Mesodermal cell (in vitro differentiated cells): ENCODE data around the gene INSC. TPM values are rescaled to one million over a fixed set of nuclear protein-coding genes. Genes with fewer than 3 reads are reported as not detected.
"Not testable (repeated sequence)": the region's sequence is repeated elsewhere in the genome, so short reads cannot be mapped to it uniquely, and the experiment has no call there.

Experiments used
- H3K27ac ChIP-seq: 2 replicates; pipeline ENCODE4 v1.7.0; 2013; ENCODE audit warnings: mild to moderate bottlenecking, low read depth, low read length, moderate library complexity; ENCODE audit not compliant: severe bottlenecking
- H3K36me3 ChIP-seq: 2 replicates; pipeline ENCODE4 v1.7.1; 2013; ENCODE audit warnings: mild to moderate bottlenecking, low read length, moderate library complexity; ENCODE audit not compliant: control insufficient read depth, insufficient read depth
- H3K4me1 ChIP-seq: one replicate; pipeline ENCODE4 v1.7.1; 2013; ENCODE audit warnings: mild to moderate bottlenecking, low read length; ENCODE audit not compliant: insufficient read depth, control insufficient read depth, poor library complexity, severe bottlenecking
- H3K4me3 ChIP-seq: 2 replicates; pipeline ENCODE4 v1.7.0; 2013; ENCODE audit warnings: low read length, control low read depth, mild to moderate bottlenecking; ENCODE audit not compliant: insufficient read depth, poor library complexity, severe bottlenecking; ENCODE audit errors: extremely low read depth
- H3K9me3 ChIP-seq: 2 replicates; pipeline ENCODE4 v1.7.1; 2013; ENCODE audit warnings: mild to moderate bottlenecking, low read length, moderate library complexity; ENCODE audit not compliant: control insufficient read depth
- WGBS, 2 experiments: methylation state at CpG; one replicate each; pipeline ENCODE4 v1.1.5; 2013; ENCODE audit warnings: missing lambda C conversion rate in 2 of 2; ENCODE audit not compliant: insufficient coverage in 2 of 2; 5-methylcytosine and 5-hydroxymethylcytosine counted together
- polyA plus RNA-seq, 2 experiments: library from polyadenylated mRNA; stranded (reverse); fragments of 50-300 nt; gene quantifications; one replicate each; pipeline ENCODE4 v1.2.3, GENCODE V29; 2013

INSC gene, protein sequence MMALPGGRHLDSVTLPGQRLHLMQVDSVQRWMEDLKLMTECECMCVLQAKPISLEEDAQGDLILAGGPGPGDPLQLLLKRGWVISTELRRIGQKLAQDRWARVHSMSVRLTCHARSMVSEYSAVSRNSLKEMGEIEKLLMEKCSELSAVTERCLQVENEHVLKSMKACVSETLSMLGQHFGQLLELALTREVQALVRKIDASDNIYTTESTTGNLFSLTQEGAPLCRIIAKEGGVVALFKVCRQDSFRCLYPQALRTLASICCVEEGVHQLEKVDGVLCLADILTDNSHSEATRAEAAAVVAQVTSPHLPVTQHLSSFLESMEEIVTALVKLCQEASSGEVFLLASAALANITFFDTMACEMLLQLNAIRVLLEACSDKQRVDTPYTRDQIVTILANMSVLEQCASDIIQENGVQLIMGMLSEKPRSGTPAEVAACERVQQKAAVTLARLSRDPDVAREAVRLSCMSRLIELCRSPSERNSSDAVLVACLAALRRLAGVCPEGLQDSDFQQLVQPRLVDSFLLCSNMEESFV
- 1.6 TPM for polyA plus RNA-seq (2013, experiment 1 of 2)
- 2.1 TPM for polyA plus RNA-seq (2013, experiment 2 of 2)

DNA sequence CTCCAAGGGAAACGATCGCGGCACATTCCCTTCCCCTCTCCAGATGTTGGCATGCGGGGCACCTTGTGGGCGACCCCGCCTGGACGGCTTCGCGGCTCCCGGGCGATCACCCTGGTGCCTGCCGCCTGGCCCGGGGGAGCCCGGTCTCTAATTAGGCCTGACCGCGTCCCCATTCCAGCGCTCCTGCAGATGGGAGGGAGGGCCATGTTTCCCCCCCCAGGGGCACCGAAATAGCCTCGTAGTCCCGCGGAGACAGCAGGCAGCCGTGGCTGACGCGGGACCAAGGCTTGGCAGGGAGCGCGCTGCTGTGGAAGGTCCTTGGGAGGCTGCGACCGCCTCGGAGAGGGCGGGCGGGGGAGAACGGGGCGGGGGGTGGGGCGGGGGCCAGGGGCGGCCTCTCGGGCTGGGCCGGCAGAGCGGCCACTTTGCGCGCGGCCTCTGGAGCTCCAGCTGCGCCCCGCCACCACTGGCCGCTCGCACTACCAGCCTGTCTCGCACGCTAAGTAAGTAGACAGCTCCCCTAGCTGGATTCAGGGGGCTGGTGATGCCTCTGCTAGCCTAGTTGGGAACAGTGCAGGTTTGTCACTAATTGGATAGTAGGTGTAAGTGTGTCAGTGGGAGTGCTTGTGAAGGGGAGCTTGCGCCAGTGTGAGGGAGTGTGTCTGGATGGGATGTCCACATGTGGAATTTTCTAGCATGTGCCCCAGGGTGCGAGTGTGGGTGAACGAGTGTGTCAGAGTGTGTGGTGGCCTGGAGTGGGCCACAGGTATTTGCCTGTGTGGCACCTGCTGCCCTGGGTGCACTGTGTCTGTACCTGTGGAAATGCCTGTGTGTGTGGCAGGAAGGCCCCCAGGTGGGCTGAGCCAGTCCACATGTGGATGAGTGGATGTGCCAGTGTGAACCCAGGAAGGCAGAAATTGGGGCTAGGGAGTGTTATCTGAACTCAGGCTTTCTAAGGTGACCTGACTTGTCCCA is at the start of gene INSC:
Gene INSC (plus strand): TSS at position 423 of the 975 bp plus-strand sequence. CDS start 34,252 bp downstream, outside the sequence.
- peak within 1 kb of the TSS; percentile 24 for H3K4me3 ChIP-seq
- WGBS, 2 experiments = 13 to 18% methylated on average over 20 to 32 of the region's 50 CpGs
- no peaks in the 10 kb centered on the region for H3K9me3 ChIP-seq
- no peaks in the 10 kb centered on the region for H3K36me3 ChIP-seq
- H3K4me1 ChIP-seq = no peaks in the 10 kb centered on the region
- H3K27ac ChIP-seq = no peak within 1 kb of the TSS

DNA sequence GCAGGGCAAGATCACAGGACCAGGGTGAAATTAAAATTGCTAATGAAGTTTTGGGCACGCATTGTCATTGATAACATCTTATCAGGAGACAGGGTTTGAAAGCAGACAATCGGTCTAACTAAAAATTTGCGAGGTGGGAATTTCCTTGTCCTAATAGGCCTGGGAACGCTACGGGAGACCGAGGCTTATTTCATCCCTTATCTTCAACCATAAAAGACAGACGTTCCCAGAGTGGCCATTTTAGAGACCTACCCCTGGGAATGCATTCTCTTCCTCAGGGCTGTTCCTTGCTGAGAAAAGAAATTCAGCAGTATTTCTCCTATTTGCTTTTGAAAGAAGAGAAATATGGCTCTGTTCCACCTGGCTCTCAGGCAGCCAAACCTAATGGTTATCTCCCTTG is 45.0 kb upstream of the INSC start:
- H3K9me3 ChIP-seq, H3K4me1 ChIP-seq, H3K4me3 ChIP-seq, H3K36me3 ChIP-seq, H3K27ac ChIP-seq: not testable (repeated sequence)
- WGBS, 2 experiments = 87 to 95% methylated on average over 6 to 7 of the region's 7 CpGs

DNA sequence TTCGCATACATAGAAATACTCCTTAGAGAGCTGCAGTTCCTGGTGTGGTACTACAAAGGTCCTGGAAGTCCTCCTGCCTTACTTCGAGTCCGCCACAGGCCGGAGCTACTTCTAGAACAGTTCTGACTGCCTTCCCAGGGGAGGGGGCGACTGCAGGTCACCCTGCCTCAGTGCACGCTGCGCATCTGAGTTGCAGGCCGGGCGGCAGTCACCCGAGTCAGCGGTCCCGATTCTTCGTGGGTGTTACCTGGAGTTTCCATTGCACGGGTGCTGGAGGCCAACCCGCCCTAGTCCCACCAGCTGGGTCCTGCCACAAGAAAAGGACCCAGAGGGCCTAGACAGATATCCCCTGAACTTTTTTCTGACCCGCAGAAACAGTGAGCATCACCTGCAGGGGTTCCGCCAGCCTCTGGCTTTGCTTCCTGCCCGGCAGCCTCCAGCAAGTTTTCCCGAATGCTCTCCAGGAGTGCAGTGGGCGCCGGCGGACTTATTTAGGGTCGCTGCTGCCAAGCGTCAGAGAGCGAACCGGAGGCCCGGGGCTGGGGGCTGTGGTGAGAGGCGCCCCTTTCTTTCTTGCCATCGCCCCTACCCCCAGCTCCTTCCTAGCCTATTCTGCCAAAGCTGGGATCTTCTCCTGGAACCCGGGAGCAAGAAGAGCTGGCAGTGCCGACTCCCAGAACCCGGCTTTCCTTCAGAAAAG is 43.0 kb upstream of the INSC start:
- Histone ChIP-seq H3K27ac (no peak overlapping the region), H3K4me3 (no peak overlapping the region), H3K36me3 (no peaks in the 10 kb centered on the region), H3K9me3 (no peaks in the 10 kb centered on the region), H3K4me1 (peaks cover 3% of the 10 kb centered on the region)
- WGBS, 2 experiments = 93% methylated on average over 28 to 30 of the region's 32 CpGs

GRCh38 chr11:15072551-15073143 is 42.1 kb upstream of the INSC start:
- Histone ChIP-seq H3K36me3 (no peaks in the 10 kb centered on the region), H3K4me3 (no peak overlapping the region), H3K4me1 (peaks cover 3% of the 10 kb centered on the region), H3K9me3 (no peaks in the 10 kb centered on the region), H3K27ac (no peak overlapping the region)
- WGBS, 2 experiments = 83 to 88% methylated on average over 3 to 19 of the region's 23 CpGs

- Histone ChIP-seq H3K4me3 (peak within 1 kb of the TSS; percentile 34), H3K9me3 (no peaks in the 10 kb centered on the region), H3K4me1 (peaks cover 3% of the 10 kb centered on the region), H3K36me3 (no peaks in the 10 kb centered on the region), H3K27ac (no peak within 1 kb of the TSS)
- WGBS, 2 experiments = 1 to 3% methylated on average over 31 to 59 of the region's 60 CpGs
Observed at GRCh38 chr11:15073361-15074205, 41.1 kb upstream of the INSC start, which contains the start of gene CALCB. Gene CALCB, plus strand, starts transcription at chr11:15073593. Its CDS starts 1,126 bp downstream, at chr11:15074719.

DNA sequence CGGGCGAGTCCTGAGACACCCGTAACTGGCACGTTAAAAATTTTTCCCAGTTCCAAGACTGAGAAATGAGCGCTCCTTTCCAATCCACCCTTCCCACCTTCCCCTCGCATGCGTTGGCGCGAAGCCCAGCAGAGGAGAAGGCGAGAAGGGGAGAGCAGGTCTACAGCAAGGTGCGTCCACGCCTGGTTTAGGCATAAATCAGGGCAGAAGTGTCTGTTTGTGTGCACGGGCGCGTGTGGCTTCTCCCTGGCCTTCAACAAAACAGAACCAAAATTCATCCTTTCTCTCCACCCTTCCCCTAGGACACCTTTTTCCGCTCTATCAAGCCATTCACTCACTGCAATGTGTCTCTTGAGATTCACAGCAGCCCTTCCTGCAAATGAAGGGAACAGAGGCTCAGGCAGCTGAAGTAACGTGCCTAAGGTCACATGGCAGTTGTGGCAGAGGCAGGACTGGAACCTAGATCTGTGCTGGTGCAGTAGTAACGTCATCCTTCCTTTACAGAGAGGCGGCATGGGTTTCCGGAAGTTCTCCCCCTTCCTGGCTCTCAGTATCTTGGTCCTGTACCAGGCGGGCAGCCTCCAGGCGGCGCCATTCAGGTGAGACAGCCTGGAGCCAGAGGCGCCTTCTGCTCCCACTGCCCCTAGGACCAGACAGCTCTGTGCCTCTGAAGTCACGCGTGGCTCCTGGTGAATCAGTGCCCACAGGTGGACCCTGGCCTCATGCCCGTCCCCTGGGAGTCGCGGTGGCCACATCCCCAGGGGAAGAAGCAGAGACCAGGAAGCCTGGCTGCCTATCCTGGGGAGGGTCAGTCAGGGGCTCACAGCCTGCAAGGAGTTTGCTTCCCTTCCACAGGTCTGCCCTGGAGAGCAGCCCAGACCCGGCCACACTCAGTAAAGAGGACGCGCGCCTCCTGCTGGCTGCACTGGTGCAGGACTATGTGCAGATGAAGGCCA is 40.2 kb upstream of the INSC start:
- Histone ChIP-seq H3K9me3 (no peaks in the 10 kb centered on the region), H3K27ac (no peak overlapping the region), H3K36me3 (no peaks in the 10 kb centered on the region), H3K4me1 (peaks cover 3% of the 10 kb centered on the region), H3K4me3 (peak overlapping the region; percentile 34)
- 15 to 17% methylated on average over 20 to 23 of the region's 33 CpGs for WGBS, 2 experiments

DNA sequence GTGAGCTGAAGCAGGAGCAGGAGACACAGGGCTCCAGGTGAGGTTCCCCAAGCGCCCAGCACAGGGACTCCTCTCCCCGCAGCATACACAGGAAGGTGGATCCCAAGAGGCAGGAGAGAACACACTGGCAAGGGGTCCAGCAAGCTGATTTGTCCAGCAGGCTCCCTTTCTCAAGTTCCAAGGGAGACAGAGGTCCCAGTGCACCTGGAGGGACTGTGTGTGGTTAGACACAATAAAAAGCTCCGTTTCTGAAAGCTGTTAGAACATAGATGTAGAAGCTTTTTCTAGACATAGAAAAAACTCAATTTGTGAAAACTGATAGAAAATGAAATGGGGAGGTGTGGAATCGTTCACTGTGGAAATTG is 39.6 kb upstream of the INSC start:
- WGBS, 2 experiments = 20 to 49% methylated on average over 2 to 4 of the region's 4 CpGs
- Histone ChIP-seq H3K27ac (no peak overlapping the region), H3K36me3 (no peaks in the 10 kb centered on the region), H3K4me3 (no peak overlapping the region), H3K4me1 (peaks cover 3% of the 10 kb centered on the region), H3K9me3 (no peaks in the 10 kb centered on the region)

DNA sequence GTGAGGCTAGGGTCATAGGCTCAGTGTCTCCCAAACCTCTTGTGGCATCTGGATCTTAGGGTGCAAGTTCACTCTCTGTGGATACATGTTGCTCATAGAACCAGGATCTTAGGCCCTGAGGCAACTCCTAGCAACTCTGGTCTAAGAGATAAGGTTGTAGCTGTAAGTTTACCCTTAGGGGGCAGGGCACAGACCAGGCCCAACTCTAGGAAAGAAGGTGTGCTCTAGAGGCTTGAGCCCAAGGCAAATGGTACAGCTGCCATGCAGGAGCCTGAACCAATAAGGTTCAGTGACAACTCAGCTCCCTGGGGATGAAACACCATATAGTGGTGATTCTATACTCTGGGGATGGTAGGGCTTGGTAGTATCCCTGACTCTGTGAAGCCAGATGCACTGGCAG is 23.5 kb upstream of the INSC start:
- Histone ChIP-seq H3K27ac (no peak overlapping the region), H3K4me3 (no peak overlapping the region), H3K4me1 (no peaks in the 10 kb centered on the region)

GRCh38 chr11:15091625-15092024 is 23.1 kb upstream of the INSC start:
- Histone ChIP-seq H3K4me3 (no peak overlapping the region), H3K36me3 (no peaks in the 10 kb centered on the region), H3K4me1 (no peaks in the 10 kb centered on the region), H3K27ac (no peak overlapping the region), H3K9me3 (no peaks in the 10 kb centered on the region)
- WGBS, 2 experiments = 67 to 100% methylated on average over 1 of the region's 1 CpG

More for the DNA sequence above, 23.5 kb upstream of the INSC start:
- Histone ChIP-seq H3K36me3 (no peaks in the 10 kb centered on the region), H3K9me3 (no peaks in the 10 kb centered on the region)
